Measurements from ENCODE around the gene DIP2B.

GRCh38 chr12:50784501-50784900, 279.7 kb downstream of the DIP2B start:
- TF ChIP-seq CTCF (conservative IDR thresholded peaks at IDR 0.05 in 1 of 2, IDR thresholded peaks at IDR 0.05 in 1 of 2; ENCODE audit: extremely low read depth in 1 of 2, insufficient read depth in 1 of 2, low read depth in 1 of 2, low read length in 2 of 2) (no peak), EZH2 (IDR thresholded peaks at IDR 0.05; ENCODE audit: borderline replicate concordance, low read length) (no peak)
